ENCODE measurements around the gene SGSM1.
"Not testable (repeated sequence)": the region's sequence is repeated elsewhere in the genome, so short reads cannot be mapped to it uniquely, and the experiment has no call there.

SGSM1 gene

DNA sequence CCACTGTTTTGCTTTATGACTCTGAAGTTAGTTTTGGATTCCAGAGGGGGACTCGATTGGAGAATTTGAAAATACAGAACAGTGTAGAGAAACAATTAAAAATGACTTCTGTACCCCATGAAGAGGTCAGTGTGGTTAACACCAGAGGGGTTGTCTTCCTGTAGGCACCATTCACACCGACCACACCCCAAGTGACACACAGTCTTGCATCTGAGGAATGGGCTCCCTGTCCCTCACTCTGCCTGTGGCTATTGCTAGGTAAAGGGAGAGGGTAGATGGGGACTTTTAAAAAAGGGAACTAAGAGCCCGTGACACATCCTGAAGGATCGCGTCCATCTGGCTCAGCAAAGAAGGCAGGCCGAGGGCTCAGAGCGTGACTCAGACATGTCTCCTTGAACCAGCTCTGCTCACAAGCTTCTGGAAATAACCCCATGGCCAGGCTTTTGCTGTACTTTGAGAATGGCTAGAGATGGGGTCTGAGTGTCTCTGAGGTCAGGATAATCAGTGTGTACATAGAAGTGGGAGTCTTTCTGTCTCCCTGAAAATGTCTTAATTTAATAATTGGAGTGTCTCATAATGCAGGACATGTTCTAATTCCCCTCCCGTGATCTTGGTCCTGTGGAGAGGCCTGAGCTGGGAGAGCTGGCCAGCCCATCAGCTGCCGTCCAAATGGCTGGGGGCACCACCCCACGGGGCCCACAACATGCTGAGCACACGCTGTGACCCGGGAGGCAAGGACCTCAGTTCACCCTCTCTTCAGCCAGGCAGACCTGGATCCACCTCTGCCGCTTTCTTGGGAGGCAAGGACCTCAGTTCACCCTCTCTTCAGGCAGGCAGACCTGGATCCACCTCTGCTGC lies 39.3 kb downstream of the SGSM1 start:
- no peak for DNase-seq

DNA sequence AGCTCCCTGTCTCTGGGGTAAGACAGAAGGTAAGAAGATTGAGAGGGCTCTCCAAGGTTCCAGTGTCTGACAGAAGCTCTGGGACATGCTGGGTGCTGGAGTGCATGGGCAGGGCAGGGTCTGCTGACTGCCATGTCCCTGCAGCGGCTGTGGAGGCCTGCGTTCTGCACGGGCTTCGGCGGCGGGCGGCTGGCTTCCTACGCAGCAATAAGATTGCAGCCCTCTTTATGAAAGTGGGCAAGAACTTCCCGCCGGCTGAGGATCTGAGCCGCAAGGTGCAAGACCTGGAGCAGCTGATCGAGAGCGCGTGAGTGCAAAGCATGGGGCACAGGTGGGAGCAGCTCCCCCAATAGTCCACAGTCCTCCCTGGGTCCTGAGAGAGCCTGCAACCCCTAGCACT lies 41.5 kb downstream of the SGSM1 start:
- DNase-seq: no peak

DNA sequence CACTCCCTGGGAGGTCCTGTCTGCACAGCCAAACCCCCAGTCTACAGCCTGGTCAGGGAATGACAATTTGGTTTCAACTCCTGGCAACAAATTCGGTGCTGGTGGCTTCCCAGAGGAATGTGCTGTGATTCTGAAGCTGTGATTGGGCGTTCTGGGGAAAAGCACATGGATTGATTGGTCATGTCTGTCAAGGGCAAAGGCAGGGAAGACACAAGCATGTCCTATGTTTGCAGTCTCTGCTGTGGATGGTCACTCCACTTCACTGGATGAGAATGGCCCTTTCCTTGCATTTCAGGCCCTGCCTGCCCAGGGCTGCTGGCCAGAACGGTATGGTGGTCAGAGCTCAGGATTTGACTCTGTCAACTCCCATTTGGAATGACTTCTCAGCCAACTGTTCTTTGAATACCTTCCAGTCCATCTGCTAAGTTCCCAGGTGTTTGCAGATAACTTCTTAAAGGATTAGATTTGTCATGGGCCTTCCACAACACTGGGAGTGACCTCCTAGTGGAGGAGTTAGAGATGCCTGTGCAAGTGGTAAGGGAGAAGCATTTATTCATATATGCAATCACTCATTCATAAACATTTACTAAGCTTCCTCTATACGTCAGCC lies 42.7 kb downstream of the SGSM1 start:
- no peak for DNase-seq

DNA sequence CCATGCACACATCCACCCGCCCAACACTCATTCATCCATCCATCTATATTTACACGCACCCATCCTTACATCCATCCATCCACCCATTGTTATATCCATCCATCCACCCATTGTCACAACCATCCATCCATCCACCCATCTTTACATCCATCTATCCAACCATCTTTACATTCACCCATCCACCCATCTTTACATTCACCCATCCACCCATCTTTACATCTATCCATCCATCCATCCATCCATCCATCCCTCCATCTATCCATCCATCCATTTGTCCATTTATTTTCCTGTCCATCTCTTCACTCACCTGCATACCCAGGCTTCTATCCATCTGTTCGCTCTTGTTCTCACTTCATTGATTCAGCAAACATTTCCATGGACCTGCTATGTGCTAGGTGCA lies 49.8 kb downstream of the SGSM1 start:
- DNase-seq: no peak

DNA sequence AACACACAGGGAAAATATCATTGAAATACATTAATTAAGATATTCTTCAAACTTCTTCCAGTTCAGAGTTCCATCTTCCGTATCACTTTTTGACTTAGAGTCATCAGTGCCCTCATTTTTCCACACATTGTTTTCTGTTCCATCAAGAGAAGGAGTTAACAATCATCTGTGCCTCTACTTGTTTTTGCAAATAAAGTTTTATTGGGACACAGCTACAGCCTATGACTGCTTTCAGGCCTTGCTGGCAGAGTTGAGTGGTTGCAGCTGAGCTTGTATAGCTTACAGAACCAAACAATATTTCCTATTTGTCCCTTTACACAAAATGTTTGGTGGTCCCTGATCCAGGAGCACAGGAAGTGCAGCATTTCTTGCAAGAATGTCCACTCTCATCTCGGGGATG lies 51.6 kb downstream of the SGSM1 start:
- DNase-seq: no peak

DNA sequence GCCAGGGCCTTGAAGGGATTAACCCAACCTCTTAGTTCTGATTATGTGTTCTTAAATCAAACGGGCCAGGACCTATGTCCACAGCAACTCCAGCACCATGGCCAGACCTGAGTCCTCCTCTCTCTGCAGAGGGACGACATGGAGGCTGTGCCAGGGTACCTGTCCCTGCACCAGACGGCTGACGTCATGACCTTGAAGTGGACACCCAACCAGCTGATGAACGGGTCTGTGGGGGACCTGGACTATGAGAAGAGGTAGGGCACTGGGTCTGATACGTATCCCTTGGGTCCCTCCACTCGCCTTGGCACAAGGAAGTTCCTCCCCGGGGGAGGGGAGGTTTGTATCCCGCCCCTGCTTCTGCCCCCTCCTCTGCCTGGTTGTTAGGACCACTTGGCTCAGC lies 53.6 kb downstream of the SGSM1 start:
- DNase-seq: no peak

DNA sequence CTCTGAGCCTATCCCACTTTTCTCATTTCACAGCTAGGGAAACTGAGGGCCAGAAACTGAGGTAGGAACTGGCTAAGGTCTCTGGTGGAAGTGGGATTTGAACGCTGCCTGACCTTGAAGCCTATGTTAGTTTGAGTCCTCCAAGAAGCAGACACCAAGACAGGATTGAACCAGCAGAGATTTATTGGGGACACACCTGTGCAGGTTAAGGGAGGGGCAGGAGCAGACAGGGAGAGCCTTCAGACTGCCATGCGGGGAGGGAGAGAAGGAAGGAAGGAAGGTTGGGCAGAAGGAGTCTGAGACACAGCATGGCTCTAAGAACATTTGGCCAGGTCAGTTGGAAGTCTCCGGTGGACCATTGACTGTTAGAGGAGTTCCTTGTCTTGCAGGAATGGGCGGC lies 59.5 kb downstream of the SGSM1 start:
- no peak for DNase-seq

DNA sequence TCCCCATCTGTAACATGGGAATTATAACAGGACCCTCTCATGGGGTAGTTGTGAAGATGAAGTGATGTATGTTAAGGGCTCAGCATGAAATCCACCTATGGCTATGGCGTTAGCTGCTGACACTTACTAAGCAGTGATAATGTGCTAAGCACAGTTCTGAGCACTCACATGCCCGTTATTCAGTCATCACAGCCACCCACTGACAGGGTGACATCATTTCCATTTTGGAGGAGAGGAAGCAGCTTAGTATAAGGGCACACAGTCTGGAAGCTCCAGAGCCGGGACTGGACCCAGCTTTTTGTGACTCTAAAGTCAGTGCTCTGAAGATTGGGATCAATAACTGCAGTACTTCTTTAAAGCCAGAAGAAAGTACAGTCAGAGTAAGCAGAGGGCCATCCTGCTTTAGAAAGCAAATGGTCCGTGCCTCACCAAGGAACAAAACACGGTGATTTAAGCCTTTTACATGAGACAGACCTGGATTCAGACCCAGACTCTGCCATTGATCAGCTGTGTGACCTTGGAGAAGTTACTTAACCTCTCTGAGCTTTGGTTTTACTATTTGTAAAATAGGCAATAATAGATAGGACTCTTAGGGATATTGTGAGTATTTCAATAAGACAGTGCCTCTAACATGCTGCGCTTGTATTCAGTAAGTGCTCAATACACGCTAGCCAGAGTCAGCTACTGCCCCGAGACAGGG lies 61.5 kb downstream of the SGSM1 start:
- DNase-seq: no peak

DNA sequence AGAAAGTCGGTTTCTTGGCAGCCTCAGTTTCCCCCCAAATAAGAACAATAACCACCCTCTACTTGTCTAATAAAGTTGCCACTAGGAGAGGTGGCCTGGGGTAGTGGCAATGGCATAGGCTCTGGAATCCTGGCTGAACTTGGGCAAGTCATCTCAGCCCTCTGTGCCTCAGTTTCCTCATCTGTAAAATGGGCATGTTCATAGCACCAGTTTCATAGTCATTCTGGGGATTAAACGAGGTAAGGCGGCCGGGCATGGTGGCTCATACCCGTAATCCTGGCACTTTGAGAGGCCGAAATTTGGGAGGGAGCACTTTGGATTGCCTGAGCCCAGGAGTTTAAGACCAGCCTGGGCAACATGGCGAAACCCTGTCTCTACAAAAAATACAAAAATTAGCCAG lies 63.0 kb downstream of the SGSM1 start:
- DNase-seq: no peak

DNA sequence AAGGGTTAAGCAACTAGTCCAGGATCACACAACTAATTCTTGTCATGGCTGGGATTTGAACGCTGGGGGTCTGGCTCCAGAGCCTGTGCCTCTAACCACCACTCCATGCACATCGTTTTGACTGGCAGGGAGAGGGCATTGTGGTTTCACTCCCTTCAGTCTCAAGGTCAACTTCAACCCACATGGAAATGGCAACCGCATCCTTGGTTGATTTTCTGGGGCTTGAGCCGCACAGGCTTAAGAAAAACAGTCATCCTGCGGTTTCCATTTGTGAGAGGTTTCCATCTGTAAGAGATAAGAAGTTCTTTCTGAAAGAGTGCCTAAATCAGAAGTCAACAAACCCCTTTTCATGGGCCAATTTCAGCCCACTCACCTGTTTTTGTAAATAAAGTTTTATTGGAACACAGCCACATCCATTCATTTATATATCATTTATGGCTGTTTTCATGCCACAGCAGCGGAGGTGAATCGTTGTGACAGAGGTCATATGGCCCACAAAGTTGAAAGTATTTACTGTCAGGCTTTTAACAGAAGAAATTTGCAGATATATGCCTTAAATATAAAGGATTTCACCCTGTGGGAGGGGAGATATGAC lies 65.7 kb downstream of the SGSM1 start:
- no peak for DNase-seq

DNA sequence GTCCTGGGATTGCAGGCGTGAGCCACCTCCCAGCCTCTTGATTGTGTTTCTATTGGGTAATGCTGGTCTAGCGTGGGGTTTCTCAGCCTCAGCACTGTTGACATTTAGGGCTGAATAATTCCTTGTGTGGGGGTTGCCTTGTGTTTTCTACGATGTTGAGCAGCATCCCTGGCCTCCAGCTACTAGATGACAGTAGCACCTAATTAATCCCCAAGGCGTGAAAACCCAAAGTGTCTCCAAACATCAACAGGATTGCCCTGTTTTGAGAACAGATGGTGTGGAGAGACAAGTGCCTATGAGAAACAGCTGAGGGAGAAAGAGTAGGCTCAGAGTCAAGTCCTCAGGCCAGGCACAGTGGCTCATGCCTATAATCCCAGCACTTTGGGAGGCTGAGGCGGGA lies 67.2 kb downstream of the SGSM1 start:
- no peak for DNase-seq

DNA sequence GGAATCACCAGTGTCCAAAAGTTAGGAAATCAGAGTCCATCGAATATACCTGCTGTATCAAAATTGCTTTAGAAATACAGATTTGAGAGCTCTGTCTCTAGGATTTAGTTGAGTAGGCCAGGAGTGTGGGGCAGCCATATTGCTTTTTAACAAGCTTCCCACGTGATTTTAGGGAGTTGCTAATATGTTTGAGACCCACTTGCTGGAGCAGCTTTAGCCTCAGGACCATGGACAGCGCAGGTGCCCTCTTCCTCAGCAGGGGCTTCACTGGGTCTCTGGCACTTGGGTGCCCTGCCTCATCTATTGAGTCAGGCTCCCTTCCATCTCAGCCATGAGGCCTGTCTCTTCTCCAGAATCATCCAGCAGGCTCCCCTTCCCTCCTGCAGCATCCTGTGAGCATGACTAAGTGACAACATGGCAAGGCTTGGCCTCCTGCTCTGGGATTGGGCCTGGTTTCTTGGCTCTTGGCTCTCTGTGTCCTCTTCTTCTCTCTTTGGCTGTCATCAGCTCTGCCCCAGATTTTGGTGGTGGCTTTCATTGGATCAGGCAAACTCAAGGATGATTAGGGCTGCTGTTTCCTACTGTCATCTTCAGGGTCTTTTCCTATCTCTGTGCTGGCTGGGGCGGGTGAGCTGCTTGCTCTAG lies 70.0 kb downstream of the SGSM1 start:
- DNase-seq: no peak

DNA sequence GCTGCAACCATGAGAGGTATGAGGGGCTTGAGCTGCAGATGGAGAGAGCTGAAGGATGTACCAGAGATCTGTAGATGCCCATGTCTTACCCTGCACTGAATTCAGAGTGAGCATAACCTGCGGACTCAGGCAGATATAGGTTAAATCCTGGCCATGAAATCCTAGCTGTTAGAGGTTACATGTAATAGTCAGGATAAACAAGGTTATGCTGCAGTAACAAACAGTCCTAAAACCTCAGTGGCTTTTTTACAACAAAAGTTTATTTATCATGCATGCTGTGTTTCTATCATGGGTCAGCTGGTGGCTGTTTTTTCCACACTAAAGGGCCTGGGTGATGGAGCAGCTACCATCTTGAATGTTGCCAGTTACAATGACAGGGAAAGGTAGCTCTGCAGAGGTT lies 70.7 kb downstream of the SGSM1 start:
- no peak for DNase-seq

DNA sequence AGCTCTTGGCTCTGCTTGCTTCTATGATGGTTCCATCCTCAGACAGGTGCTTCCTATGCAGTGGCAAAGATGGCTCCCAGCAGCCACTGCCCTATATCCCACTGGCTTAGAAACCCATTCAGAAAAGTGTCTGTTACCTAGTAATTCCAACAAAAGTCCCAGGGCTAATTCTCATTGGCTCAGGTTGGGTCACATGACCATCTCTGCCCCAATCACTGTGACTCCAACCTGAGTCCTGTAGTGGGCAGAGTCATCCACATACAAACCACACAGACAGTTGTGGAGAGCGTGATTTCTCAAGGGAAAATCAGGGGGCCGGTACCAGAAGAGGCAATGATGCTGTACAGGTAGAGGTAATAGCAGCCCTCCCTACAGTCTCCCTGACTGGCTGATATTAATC lies 73.0 kb downstream of the SGSM1 start:
- no peak for DNase-seq

DNA sequence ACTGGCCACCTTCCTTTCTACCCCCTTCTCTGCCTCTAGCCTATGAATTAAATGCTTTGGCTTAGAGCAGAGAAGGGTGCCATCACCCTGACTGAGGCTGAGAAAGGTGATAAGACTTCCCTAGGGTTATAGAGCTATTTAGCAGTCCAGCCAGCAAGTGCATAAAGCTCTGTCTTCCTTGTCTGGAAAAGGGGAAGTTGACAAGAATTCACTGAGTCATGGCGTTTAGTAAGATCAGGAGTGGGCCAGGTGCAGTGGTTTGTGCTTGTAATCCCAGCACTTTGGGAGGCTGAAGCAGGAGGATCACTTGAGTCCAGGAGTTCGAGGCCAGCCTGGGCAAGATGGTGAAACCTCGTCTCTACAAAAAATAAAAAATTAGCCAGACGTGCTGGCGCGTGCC lies 77.4 kb downstream of the SGSM1 start:
- no peak for DNase-seq

DNA sequence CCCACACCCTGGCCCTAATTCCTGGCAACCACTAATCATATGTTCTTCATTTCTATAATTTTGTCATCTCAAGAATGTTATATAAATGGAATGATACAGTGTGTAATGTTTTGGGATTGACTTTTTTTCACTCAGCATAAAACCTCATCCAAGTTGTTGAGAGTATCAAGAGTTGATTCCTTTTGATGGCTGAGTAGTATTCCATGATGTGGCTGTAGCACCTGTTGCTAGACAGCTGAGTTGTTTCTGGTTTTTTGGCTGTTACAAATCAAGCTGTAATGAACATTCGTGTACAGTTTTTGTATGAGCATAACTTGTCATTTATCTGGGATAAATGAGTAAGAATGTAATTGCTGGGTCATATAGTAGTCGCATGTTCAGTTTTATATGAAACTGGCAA lies 81.2 kb downstream of the SGSM1 start:
- DNase-seq: no peak

DNA sequence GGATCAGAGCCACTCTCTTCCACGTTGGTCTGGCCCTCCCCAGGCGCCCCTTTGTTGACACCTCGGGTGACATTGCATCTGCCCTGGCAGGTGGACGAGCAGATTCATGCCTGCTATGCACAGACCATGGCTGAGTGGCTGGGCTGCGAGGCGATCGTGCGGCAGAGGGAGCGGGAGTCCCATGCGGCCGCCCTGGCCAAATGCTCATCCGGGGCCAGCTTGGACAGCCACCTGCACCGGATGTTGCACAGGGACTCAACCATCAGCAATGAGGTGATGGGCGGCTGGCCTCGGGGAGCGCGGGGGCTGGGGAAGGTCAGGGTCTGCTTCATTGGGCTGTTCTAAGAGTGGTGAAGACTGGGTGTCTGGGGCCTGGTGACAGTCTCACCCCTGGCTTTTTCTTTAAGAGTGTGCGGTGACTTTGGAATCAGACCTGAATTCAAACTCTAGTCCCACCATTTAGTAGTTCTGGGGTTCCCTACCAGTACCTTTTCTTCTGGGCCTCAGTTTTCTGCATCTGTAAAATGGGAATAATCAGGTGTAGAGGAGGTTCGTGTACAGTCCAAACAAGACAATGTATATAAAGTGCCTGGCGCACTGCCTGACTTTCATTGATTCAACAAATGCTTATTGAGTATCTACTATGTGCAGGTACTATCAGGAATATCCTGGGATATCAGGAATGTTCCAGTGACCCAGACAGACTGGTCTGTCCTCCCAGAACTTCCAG lies 87.5 kb downstream of the SGSM1 start:
- DNase-seq: no peak

DNA sequence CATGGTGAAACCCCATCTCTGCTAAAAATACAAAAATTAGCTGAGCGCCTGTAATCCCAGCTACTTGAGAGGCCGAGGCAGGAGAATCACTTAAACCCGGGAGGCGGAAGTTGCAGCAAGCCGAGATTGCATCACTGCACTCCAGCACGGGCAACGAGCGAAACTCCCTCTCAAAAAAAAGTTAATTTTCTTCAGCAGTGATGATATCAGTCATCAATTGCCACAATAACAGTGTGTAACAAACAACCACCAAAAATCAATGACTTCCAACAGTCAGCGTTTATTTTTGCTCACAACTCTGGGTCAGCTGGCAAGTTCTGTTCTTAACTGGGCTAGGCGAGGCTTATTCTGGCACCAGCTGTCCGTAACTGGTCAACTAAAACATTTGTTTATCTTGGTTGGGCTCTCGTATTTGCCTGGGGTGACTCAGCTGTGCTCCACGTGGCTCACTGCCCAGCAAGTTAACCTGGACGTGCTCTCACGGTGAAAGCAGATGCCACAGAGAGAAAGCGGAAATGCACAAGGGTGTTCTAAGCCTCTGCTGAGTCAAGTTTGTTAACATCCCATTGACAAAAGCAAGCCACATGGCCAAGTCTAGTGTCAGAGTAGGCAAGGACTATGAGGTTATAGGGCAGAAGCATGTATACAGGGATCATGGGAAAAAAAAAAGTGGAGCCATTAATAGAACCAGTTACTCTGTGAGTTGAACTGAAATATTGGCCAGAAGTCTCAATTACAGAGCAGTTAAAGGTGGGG lies 88.4 kb downstream of the SGSM1 start:
- DNase-seq: peak; percentile 79

DNA sequence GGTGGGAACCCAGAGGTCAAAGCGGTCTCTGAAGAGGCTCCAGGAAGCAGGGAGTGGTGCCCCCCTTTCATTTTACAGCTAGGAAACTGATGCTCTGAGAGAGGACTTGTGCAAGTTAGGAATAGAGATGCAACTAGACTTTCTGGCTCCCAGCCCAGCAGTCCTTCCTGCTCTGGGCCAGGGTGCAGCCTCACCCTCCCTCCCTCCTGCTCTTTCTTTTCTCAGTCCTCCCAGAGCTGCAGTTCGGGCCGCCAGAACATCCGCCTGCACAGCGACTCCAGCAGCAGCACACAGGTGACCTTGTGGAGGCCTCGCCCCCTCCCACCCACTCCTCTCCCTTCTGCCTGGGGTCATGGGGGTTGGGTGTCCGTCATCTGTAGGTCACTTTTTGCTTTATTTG lies 89.0 kb downstream of the SGSM1 start:
- DNase-seq: peak; percentile 54

DNA sequence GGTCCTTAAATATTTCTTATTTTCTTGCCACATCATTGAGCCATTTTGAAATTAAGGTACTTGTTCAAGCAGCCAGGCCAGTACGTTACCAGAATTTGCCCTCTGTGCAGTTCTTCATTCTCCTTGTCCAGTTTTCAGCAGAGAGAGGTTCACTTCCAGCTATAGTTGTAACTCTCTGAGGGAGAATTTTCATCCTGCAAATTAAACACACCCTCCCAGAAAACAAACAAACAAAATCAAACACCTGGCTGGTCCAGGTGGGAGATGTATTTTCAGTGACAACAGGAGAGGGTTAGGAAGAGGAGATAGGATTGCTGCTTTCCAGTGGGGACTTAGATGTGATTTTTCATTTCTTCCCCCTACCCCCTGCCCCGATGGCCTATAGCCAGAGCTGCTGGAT lies 95.4 kb downstream of the SGSM1 start:
- no peak for DNase-seq

DNA sequence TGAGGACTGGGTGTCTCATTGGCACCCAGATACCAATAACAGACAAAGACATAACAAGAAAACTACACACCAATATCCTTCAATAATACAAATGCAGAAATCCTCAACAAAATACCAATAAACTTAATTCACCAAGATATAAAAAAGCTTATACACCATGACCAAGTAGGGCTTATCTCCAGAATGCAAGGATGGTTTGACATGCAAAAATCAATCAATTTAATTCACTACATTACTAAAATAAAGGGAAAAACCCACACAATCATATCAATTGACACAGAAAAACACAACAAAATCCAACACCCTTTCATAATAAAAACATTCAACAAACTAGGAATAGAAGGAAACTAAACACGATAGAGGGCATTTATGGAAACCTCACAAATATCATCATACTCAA lies 99.9 kb downstream of the SGSM1 start:
- DNase-seq: no peak

DNA sequence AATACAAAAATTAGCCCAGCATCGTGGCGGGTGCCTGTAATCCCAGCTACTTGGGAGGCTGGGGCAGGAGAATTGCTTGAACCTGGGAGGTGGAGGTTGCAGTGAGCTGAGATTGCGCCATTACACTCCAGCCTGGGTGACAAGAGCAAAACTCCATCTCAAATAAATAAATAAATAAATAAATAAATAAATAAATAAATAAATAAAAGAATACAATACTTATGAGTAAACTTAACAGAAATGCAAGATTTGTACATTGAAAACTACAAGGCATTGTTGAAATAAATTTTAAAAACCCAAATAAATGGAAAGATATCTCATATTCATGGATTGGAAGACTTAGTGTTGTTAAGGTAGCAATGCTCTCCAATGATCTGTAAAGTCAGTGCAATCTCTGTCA lies 101.1 kb downstream of the SGSM1 start:
- DNase-seq: not testable (repeated sequence)

Measured in left hindlimb (tissue), 1 donor.